ENCODE measurements around the gene ADAMTS17. TPM values are rescaled to one million over a fixed set of nuclear protein-coding genes. Genes with fewer than 3 reads are reported as not detected.

Gene ADAMTS17
- total and polyA plus RNA-seq, 7 donors = 4.4 to 93.0 (median 7.2) TPM

DNA sequence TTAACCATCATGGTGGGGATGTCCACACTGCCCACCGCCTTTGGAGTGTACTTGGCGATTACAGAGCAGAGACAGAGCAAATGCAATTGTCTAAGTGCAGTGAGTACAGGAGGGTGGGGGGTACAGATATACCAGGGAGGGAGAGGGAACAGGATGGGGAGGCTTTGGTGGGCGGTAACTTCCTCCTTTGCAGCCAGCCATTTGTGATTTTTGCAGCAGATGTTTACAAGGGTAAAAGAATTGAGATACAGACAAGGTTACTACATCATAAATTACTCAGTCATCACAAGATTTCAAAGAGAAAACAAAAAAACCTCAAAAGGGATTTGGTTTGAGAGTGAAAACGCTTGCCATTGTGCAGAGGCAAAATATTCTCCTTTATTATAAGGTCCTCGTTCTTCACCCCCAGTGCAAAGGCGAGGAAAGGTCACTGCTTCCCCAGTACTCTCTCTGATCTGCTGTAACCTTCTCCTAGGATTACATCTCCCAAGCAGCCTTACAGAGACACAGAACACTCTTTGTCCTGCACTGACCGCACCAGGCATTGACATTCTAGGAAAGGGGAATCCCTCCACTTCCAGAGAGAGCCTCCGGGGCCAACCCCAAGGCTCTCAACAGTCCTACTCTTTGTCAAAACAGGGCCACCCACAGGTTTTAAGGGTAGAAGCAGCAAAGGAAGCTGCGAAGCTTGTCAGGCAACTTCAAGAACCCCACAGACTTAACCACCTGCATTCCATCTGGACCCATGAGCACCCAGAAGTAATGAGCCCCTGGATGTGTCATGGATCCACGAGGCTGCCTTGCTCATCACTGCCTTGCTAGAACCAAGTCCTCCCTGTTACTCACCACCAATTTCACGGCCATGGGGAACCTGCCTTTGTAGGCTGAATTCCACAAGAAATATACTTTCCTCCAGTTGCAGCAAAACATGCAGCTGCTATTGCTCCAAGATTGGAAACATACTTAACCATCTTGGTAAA lies 117.3 kb downstream of the ADAMTS17 start:
- Histone ChIP-seq H3K4me3 (no peak overlapping the region), H3K4me1 (peaks cover 13% of the 10 kb centered on the region), H3K9me3 (no peaks in the 10 kb centered on the region), H3K27me3 (ENCODE audit: insufficient read depth in 3 of 3, low read length in 2 of 3) (no peaks in the 10 kb centered on the region), H3K36me3 (ENCODE audit: insufficient read depth in 1 of 2, low read depth in 1 of 2) (peaks cover 0 to 3% of the 10 kb centered on the region in 2 donors), H3K27ac (no peak overlapping the region)
- TF ChIP-seq, protein P1, sequence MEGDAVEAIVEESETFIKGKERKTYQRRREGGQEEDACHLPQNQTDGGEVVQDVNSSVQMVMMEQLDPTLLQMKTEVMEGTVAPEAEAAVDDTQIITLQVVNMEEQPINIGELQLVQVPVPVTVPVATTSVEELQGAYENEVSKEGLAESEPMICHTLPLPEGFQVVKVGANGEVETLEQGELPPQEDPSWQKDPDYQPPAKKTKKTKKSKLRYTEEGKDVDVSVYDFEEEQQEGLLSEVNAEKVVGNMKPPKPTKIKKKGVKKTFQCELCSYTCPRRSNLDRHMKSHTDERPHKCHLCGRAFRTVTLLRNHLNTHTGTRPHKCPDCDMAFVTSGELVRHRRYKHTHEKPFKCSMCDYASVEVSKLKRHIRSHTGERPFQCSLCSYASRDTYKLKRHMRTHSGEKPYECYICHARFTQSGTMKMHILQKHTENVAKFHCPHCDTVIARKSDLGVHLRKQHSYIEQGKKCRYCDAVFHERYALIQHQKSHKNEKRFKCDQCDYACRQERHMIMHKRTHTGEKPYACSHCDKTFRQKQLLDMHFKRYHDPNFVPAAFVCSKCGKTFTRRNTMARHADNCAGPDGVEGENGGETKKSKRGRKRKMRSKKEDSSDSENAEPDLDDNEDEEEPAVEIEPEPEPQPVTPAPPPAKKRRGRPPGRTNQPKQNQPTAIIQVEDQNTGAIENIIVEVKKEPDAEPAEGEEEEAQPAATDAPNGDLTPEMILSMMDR (IDR thresholded peaks at IDR 0.05) = no peak
- intact Hi-C loops (cut with DNase I) = no loop called here
- ATAC-seq = no peak
- 74 to 84% (median 81%) methylated on average over 11 of the region's 11 CpGs for WGBS, 3 donors
- no peak for DNase-seq

GRCh38 chr15:100222349-100222715 lies 119.4 kb downstream of the ADAMTS17 start:
- Histone ChIP-seq H3K27ac (peak overlapping the region; percentile 36), H3K27me3 (ENCODE audit: insufficient read depth in 3 of 3, low read length in 2 of 3) (no peaks in the 10 kb centered on the region), H3K9me3 (no peaks in the 10 kb centered on the region), H3K36me3 (ENCODE audit: insufficient read depth in 1 of 2, low read depth in 1 of 2) (peaks cover 0 to 3% of the 10 kb centered on the region in 2 donors), H3K4me3 (no peak overlapping the region), H3K4me1 (peaks cover 13% of the 10 kb centered on the region)
- DNase-seq (no peak), ATAC-seq (peak in 2 of 4 donors; percentile 23 to 26)
- WGBS, 3 donors = 44 to 70% (median 57%) methylated on average over 8 of the region's 8 CpGs
- intact Hi-C loops (cut with DNase I) = no loop called here
- TF ChIP-seq, protein P1 (IDR thresholded peaks at IDR 0.05) = no peak

- Histone ChIP-seq H3K27me3 (ENCODE audit: insufficient read depth in 3 of 3, low read length in 2 of 3) (no peaks in the 10 kb centered on the region), H3K4me1 (peaks cover 13% of the 10 kb centered on the region), H3K4me3 (no peak overlapping the region), H3K9me3 (no peaks in the 10 kb centered on the region), H3K27ac (peak overlapping the region; percentile 36), H3K36me3 (ENCODE audit: insufficient read depth in 1 of 2, low read depth in 1 of 2) (peaks cover 0 to 3% of the 10 kb centered on the region in 2 donors)
- DNase-seq = peak in 1 of 2 donors; percentile 80
- peak; percentile 70 to 91 (median 70) for ATAC-seq
- TF ChIP-seq, protein P1 (IDR thresholded peaks at IDR 0.05) = no peak
- intact Hi-C loops (cut with DNase I) = no loop called here
- 41 to 46% (median 41%) methylated on average over 22 of the region's 22 CpGs for WGBS, 3 donors
Observed at GRCh38 chr15:100221471-100222348, 120.1 kb downstream of the ADAMTS17 start.

DNA sequence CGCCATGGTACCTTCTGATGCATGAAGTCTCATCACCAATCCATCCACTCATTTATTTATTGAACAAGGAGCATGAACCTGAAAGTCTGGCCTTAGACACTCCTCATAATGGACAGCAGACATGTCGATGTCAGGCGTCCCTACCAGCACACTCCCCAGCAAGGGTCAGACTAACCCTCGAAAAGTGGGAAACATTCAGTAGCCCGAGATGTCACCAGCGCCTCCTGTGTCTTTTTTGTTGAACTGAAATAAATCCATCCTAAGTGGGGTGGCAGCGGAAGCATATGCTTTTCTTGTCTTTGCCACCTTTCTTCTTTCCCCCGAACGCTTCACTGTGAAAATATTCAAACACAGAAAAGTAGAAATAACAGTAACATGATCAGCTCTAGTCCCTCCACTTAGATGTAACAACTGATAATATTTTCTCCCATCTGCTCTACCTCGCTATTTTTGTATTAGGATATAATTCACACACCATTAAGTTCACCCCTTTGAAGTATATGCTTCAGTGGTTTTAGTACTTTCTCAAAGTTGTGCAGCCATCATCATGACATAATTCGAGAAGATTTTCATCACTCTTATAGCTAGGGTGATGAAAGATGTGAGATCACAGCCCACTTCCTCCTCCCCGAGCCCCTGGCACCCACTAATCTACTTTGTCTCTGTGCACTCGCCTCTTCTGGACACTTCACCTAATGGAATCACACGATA lies 121.6 kb downstream of the ADAMTS17 start:
- 89 to 95% (median 94%) methylated on average over 14 of the region's 14 CpGs for WGBS, 3 donors
- intact Hi-C loops (cut with DNase I) = no loop called here
- ATAC-seq (no peak), DNase-seq (no peak)
- Histone ChIP-seq H3K27me3 (ENCODE audit: insufficient read depth in 3 of 3, low read length in 2 of 3) (no peaks in the 10 kb centered on the region), H3K4me1 (peaks cover 13% of the 10 kb centered on the region), H3K36me3 (ENCODE audit: insufficient read depth in 1 of 2, low read depth in 1 of 2) (peaks cover 0 to 3% of the 10 kb centered on the region in 2 donors), H3K9me3 (no peaks in the 10 kb centered on the region), H3K27ac (no peak overlapping the region), H3K4me3 (no peak overlapping the region)
- TF ChIP-seq, protein P1 (IDR thresholded peaks at IDR 0.05) = no peak

Data from psoas muscle (tissue), 8 donors.